Erythroblast (primary cell): ENCODE data around the gene PIP5K1B.

ENCODE experiments used
- GATA1 ChIP-seq: IDR thresholded peaks from 2 replicates; pipeline ENCODE4 v1.6.1; 2011; ENCODE audit warnings: low read depth, mild to moderate bottlenecking, control low read depth, low read length, moderate library complexity
- POLR2A ChIP-seq: IDR thresholded peaks from 2 replicates; pipeline ENCODE4 v1.6.1; 2011; ENCODE audit warnings: mild to moderate bottlenecking, low read length

GRCh38 chr9:68800836-68801235 is 95.8 kb downstream of the PIP5K1B start:
- TF ChIP-seq POLR2A (no peak), GATA1 (no peak)
